Measurements from ENCODE around the gene STK32B. TPM values are rescaled to one million over a fixed set of nuclear protein-coding genes. Genes with fewer than 3 reads are reported as not detected.

Gene STK32B
- total and polyA plus RNA-seq, 8 donors = 0.55 to 6.6 (median 1.6) TPM

DNA sequence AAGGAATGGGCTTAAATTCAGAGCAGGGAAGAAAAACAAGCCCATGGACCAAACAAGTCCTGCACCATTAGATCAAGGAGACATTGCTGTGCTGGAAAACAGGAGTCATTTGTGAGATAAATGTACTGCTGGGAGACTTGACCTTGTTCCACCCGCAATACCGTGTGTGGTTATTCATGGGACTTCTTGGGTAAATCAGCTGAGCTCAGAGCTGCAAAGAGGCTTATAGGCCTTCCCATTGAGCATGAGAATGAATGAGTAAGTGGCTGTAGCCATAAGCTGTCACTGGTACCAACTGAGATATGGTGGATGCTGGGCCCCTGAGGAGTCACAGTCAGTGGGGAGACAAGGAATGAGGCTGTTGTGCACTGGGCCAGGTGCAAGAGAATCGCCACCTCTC lies 29.7 kb upstream of the STK32B start:
- Histone ChIP-seq H3K4me1 (no peaks in the 10 kb centered on the region), H3K4me3 (no peak overlapping the region), H3K36me3 (no peaks in the 10 kb centered on the region), H3K27ac (no peak overlapping the region), H3K9me3 (no peaks in the 10 kb centered on the region), H3K27me3 (peaks cover 0 to 5% (median 2%) of the 10 kb centered on the region in 4 donors)
- intact Hi-C loops (cut with DNase I) = no loop called here
- no peak for DNase-seq
- TF ChIP-seq, protein P1, sequence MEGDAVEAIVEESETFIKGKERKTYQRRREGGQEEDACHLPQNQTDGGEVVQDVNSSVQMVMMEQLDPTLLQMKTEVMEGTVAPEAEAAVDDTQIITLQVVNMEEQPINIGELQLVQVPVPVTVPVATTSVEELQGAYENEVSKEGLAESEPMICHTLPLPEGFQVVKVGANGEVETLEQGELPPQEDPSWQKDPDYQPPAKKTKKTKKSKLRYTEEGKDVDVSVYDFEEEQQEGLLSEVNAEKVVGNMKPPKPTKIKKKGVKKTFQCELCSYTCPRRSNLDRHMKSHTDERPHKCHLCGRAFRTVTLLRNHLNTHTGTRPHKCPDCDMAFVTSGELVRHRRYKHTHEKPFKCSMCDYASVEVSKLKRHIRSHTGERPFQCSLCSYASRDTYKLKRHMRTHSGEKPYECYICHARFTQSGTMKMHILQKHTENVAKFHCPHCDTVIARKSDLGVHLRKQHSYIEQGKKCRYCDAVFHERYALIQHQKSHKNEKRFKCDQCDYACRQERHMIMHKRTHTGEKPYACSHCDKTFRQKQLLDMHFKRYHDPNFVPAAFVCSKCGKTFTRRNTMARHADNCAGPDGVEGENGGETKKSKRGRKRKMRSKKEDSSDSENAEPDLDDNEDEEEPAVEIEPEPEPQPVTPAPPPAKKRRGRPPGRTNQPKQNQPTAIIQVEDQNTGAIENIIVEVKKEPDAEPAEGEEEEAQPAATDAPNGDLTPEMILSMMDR (IDR thresholded peaks at IDR 0.05) = no peak
- 46 to 54% methylated on average over 3 of the region's 3 CpGs for WGBS, 2 donors
- no peak for FAIRE-seq
- no peak for ATAC-seq

DNA sequence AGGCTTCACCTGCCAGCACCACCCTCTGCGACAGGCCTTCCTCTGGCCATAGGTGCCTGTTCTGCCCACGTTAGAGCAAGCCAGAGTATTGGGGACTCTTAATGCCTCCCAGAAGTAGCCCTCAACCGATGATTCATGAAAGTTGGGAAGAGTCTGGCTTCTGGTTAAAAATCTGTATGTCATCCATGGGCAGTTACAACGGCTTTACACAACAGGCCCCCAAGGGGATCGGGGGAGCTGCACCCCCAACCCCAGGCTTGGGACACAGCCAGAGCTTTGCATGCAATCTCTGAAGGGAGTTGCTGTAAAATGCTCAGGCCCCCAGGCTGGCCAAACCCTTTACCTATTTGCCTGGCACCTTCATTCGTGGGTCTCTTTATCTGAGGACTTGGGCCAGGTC lies 26.6 kb upstream of the STK32B start:
- WGBS, 2 donors = 54% methylated on average over 6 of the region's 6 CpGs
- Histone ChIP-seq H3K9me3 (no peaks in the 10 kb centered on the region), H3K4me1 (no peaks in the 10 kb centered on the region), H3K4me3 (no peak overlapping the region), H3K27ac (no peak overlapping the region), H3K27me3 (no peaks in the 10 kb centered on the region), H3K36me3 (no peaks in the 10 kb centered on the region)
- TF ChIP-seq, protein P1 (IDR thresholded peaks at IDR 0.05) = no peak
- intact Hi-C loops (cut with DNase I) = no loop called here
- DNase-seq (no peak), FAIRE-seq (no peak), ATAC-seq (peak in 1 of 4 donors; percentile 56)

DNA sequence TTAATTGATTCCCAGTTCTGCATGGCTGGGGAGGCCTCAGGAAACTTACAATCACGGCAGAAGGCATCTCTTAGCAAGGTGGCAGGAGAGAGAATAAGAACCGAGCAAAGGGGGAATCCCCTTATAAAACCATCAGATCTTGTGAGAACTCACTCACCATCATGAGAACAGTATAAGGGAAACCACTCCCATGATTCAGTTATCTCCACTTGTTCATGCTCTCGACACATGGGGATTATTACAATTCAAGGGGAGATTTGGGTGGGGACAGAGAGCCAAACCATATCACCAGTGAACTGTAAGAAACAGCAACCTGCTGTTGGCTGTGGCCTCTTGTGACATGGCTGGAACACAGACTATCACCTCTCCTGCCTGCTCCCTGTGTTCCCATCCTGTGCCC lies 24.9 kb upstream of the STK32B start:
- Histone ChIP-seq H3K4me3 (no peak overlapping the region), H3K36me3 (no peaks in the 10 kb centered on the region), H3K27ac (no peak overlapping the region), H3K9me3 (no peaks in the 10 kb centered on the region), H3K27me3 (no peaks in the 10 kb centered on the region), H3K4me1 (no peaks in the 10 kb centered on the region)
- FAIRE-seq (no peak), ATAC-seq (no peak), DNase-seq (no peak)
- TF ChIP-seq, protein P1 (IDR thresholded peaks at IDR 0.05) = no peak
- intact Hi-C loops (cut with DNase I) = no loop called here
- 53 to 67% methylated on average over 3 of the region's 3 CpGs for WGBS, 2 donors

DNA sequence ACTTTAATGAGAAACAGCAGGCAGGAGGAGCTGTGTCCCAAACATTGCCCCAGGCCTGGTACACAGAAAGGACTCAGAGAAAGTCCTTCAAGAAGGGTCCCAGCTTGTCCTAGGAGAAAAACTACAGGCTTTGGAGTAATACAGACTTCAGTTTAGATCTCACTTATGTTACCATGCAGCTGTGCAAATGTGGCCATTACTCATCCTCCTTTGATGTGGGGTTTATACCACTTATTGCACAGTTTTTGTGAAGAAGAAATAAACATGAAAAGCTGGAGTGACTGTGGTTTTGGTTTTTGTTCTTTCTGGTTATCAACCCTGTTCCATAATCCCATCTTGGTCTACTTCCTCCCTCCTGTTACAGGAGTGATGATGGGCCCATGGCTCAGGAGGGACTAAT lies 23.9 kb upstream of the STK32B start:
- FAIRE-seq (no peak), ATAC-seq (no peak), DNase-seq (no peak)
- Histone ChIP-seq H3K36me3 (no peaks in the 10 kb centered on the region), H3K27ac (no peak overlapping the region), H3K9me3 (no peaks in the 10 kb centered on the region), H3K4me3 (no peak overlapping the region), H3K4me1 (no peaks in the 10 kb centered on the region), H3K27me3 (no peaks in the 10 kb centered on the region)
- TF ChIP-seq, protein P1 (IDR thresholded peaks at IDR 0.05) = no peak
- intact Hi-C loops (cut with DNase I) = no loop called here

DNA sequence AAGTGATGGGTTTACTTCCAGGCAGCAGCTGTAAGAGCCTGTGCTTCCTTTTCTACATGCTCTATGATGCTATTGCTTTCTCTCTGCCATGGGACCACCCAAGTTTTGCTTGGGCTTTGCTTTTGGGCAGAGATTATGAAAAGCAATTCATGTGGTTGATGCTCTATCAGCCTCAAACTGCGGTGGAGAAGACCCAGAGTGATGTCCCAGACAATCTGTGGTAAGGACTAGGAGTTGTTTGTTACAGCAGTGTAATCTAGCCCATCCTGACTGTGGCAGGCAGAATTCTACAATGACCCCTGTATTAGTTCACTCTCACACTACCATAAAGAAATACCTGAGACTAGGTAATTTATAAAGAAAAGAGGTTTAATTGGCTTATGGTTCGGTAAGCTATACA lies 22.8 kb upstream of the STK32B start:
- no peak for ATAC-seq
- 73 to 81% methylated on average over 2 of the region's 2 CpGs for WGBS, 2 donors

More for the DNA sequence above, 22.8 kb upstream of the STK32B start:
- no peak for FAIRE-seq
- DNase-seq = no peak
- intact Hi-C loops (cut with DNase I) = no loop called here
- TF ChIP-seq, protein P1 (IDR thresholded peaks at IDR 0.05) = no peak
- Histone ChIP-seq H3K4me3 (no peak overlapping the region), H3K9me3 (no peaks in the 10 kb centered on the region), H3K27me3 (no peaks in the 10 kb centered on the region), H3K27ac (no peak overlapping the region), H3K4me1 (no peaks in the 10 kb centered on the region), H3K36me3 (no peaks in the 10 kb centered on the region)
